ENCODE results near the gene NEDD4L.

GRCh38 chr18:58205443-58206160 is 161.6 kb downstream of the NEDD4L start:
- TF ChIP-seq CTCF (IDR thresholded peaks at IDR 0.05) (no peak), EP300 (IDR thresholded peaks at IDR 0.05) (no peak)
